Dedifferentiated amniotic fluid mesenchymal stem cell (primary cell): ENCODE data around the gene SORT1.
"Not testable (repeated sequence)": the region's sequence is repeated elsewhere in the genome, so short reads cannot be mapped to it uniquely, and the experiment has no call there.

ENCODE experiments used
- DNase-seq: peaks from one replicate; pipeline ENCODE4 v3.0.0-alpha.2; 2016; ENCODE audit errors: extremely low spot score

Gene SORT1

DNA sequence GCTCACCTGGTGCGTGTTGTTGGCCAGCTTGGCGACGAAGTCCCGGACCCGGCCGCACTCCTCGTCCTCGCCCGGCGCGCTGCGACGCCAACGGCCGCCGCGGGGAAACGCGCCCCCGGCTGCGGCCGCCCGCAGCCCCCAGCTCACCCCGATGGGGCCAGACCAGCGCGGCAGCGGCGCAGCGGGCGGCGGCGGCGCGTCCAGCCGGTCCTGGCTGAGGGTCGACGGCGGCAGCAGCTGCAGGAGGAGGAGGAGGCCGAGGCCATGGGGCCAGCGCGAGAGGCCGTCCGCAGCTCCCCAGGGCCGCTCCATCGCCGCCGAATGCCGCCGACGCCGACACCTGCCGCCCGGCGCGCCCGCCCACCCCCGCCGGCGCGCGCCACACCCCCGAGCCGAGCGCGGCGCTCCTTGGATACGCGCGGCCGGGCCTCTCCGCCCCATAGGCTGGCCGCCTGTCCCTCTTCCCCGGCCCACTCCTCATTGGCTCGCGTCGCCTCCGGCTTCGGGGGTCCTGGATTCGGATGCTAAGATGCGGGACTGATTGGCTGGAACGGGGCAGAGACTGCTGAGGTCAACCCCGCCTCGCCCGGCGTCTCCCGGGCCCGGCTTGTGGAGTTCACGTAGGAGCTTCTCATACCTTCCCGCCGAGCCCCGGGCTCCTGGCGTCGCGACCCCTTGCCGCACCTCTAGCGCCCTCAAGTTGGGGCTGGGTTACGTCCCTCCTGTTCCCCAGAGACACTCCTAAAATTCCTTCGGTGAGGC, at the start of gene SORT1:
SORT1 (minus strand) TSS at position 338 of the 762 bp plus-strand sequence; CDS start at position 312, 26 bp downstream.
- peak; percentile 55 for DNase-seq

GRCh38 chr1:109445949-109446695, 48.4 kb upstream of the SORT1 start:
- not testable (repeated sequence) for DNase-seq

- DNase-seq = no peak
Observed at GRCh38 chr1:109444346-109444745, 46.6 kb upstream of the SORT1 start.

DNA sequence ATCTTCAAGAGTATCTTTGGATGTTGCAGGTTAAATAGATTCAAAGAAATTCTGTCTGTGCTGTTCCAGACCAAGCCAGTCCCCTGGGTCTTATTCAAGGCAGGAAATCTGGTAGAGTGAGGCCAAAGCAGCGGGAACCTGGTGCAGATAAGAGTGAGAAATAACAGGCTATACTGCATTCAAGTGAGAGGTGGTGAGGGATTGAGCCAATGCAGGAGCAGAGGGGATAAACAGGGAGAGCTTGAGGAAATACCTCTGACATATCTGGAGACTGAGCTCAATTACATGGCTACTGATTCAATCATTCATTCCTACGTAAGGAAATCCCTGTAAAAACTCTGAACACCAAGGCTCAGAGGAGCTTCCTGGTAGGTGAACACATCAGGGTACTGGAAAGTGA, 45.8 kb upstream of the SORT1 start:
- no peak for DNase-seq

DNA sequence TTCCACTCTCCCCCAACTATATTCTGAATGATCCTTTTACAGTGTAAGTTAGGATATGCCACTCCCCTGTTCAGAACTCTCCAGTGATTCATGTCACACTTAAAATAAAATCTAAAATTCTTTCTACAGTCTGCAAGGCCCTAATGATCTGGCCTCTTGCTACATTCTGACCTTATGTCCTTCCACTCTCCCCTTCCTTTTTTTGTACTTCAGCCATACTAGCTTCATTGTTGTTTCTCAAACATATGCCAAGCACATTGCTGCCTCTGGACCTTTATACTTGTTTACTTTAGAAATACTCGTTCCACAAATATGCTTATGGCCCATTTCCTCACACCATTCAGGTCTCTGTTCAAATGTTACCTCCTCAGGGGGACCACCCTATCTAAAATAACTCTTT, 43.4 kb upstream of the SORT1 start:
- DNase-seq = no peak

DNA sequence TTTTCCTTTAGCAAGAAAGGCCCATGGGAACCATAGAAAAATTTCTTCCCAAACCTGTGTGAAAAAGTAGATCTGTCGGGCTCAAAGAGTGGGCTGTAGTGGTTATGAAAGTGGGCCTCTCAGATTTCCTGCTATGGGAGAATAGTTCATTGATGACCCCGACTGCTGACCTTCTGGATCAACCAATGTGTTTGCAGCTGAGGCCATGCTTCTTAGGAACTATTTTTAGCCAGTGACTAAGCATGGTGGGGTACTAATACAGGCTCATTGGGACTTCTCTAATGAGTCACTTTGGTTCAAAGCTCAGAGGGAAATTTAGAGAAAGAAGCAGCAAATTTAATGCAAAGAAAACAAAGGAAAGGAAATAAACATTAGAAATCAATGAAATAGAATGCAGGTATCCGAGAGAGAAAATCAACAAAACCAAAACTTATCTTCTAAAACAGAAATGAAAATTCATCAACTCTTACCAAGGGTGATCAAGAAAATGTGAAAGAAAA, 41.1 kb upstream of the SORT1 start:
- DNase-seq = peak; percentile 48

GRCh38 chr1:109434484-109434883, 36.8 kb upstream of the SORT1 start:
- DNase-seq = no peak

GRCh38 chr1:109433322-109433721, 35.6 kb upstream of the SORT1 start:
- DNase-seq = no peak

- DNase-seq = no peak
Observed at GRCh38 chr1:109432336-109432735, 34.6 kb upstream of the SORT1 start.

DNA sequence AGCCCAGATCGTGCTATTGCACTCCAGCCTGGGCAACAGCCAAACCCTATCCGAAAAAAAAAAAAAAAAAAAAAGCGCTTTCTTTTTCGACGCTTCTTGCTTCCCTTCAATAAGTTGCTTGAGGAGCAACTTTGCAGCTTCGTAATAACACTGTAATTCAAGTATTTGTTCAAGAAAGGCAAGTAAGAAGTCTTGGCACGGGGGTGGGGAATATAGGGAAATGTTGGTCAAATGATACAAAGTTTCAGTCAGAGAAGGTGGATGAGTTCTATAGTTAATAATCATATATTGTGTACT, 29.4 kb upstream of the SORT1 start:
- no peak for DNase-seq

- peak; percentile 99 for DNase-seq
Observed at GRCh38 chr1:109426281-109427170, 28.8 kb upstream of the SORT1 start, which contains the start of gene PSMA5. PSMA5 (minus strand) TSS chr1:109426448; CDS start chr1:109426330, 118 bp downstream.

- peak; percentile 43 for DNase-seq
Observed at GRCh38 chr1:109425391-109426280, 27.9 kb upstream of the SORT1 start.

GRCh38 chr1:109423498-109423897, 25.8 kb upstream of the SORT1 start:
- no peak for DNase-seq

GRCh38 chr1:109412551-109412950, 14.8 kb upstream of the SORT1 start:
- no peak for DNase-seq

- DNase-seq = no peak
Observed at GRCh38 chr1:109404838-109405237, 7.1 kb upstream of the SORT1 start.

DNA sequence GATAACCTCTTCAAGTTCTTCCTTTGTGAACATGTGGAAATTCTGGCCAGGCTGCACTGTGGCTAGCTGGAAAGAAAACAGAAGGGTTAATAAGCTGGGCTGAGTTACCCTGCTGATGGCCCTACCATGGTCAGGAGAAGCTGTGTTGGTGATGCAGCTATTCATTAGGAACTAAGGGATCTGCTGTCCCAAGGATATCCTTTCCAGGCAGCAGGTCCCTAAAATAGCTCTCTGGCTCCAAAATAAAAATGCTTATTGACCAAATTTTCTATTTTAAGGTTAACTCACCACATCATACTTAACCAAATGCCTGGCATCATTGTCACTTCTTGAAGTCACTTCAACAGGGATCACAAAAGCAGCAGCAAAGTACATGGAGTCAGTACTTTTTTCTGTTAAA, 4.3 kb upstream of the SORT1 start:
- DNase-seq = no peak

- no peak for DNase-seq
Observed at GRCh38 chr1:109400035-109400655, 2.4 kb upstream of the SORT1 start.

DNA sequence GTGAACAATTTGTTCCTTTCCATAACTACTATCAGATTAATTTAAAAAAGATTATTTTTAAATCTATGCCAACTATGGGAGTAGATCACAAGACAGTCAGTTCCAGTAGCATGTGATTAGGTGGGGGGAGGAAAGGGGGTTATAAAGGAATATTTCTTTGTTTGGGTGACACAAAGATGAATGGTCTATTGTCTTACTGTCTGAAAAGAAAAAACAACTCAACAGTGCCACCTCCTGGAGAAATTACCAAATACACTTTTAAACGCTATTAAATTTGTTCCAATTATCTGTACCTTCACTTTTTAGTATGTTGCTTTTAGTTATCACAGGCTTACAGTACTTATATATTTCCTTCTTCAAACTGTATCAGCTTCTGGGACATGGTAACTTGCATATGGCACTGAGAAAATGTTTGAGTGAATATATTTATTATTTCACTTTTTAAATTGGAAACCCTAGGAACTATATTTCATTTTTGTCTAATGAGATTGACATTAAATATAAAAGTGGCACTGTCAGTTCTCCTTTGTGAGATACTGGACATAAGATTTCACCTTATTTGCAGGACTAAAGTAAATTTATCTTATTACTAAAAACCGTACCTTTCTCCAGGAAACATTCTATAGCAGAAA, 1.7 kb upstream of the SORT1 start:
- peak; percentile 75 for DNase-seq

- no peak for DNase-seq
Observed at GRCh38 chr1:109398343-109399225, 866 bp upstream of the SORT1 start.
